Left ventricle myocardium superior (tissue), 1 donor: ENCODE results near the gene THPO. TPM values are rescaled to one million over a fixed set of nuclear protein-coding genes. Genes with fewer than 3 reads are reported as not detected.

Source experiments
- ATAC-seq: fragments of 200-7000 bp; cut with Tn5 transposase; one replicate; pipeline ENCODE4 v1.9.1; 2020; ENCODE audit warnings: mild to moderate bottlenecking, moderate library complexity
- DNase-seq: peaks from one replicate; pipeline ENCODE4 v3.0.0-alpha.2; 2020
- intact Hi-C: fragments of 100-400 bp; cut with micrococcal nuclease; formaldehyde crosslinking; loops from one replicate; pipeline ENCODE4 v1.11.0; 2022
- long read RNA-seq: library from polyadenylated mRNA; unstranded; transcript quantifications from one replicate; pipeline ENCODE4 v2.0.0, GENCODE V29; 2021
- total RNA-seq: library from RNA; stranded (reverse); fragmentation: NEBNext Ultra II Directional; extraction: Animal tissue kit (Norgen Biotek cat#: 25700); gene quantifications from one replicate; pipeline ENCODE4 v1.2.1, GENCODE V29; 2021
- donor health status: DM: no; HTN: yes; CAD: no; lungs with severe emphysema.

THPO gene
- total RNA-seq, result 0.37 TPM
- long read RNA-seq, result 0 reads

DNA sequence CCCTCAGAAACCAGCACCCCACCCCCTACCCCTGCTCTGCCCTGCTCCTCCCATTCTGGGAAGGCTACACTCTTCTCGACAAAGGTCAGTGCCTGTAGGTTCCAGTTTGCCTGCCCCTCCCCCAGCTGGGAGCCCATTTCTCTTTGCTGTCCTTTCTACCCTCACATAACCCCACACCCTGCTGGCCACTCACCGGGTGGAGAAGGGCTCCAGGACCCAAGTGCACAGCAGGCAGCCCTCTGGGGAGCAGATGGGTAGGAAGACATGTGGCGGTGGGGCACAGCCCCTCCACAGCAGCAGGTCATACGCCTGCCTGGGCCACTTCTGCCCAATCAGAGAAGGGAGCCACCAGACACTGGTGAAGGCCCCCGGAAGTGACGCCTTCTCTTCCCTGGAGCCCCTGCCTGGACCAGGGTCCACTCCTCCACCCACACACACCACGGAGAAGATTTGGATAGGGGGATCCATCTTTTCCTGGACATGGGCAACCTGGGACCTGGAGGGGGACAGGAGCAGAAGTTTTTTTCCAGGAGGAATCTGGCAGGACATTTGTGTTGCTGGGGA lies at the start of gene THPO:
TSS of gene THPO (minus strand) at position 326 of the 564 bp plus-strand sequence. CDS start 1,948 bp downstream, outside the sequence.
- DNase-seq, result no peak
- no peak for ATAC-seq
- intact Hi-C loops, result loop anchor here (10.0 kb wide), 2 partner anchors 137 to 167 kb away; no protein-coding TSS in a partner anchor

DNA sequence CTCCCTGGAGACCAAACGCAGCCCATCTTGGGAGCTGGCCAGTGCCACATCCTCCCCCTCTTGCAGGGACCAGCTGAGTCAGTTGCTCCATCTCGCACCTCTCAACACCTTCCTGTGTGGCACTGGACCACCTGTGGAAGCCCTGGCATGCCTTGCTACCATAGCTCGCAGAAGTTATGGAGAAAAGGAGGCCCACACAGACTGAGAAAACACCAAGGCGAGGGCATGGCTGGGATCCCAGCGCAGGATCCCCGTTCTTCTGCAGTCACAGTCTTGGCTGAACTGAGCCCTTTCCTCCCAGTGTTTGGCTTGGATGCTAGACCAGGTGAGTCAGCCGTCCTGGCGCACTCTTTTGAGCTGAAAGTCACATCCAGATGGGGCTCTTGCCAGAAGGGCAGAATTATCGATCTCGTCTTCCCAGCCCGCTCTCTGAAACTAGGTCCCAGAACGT lies 48.7 kb upstream of the THPO start:
- ATAC-seq (no peak), DNase-seq (no peak)
- intact Hi-C loops, result no loop called here

DNA sequence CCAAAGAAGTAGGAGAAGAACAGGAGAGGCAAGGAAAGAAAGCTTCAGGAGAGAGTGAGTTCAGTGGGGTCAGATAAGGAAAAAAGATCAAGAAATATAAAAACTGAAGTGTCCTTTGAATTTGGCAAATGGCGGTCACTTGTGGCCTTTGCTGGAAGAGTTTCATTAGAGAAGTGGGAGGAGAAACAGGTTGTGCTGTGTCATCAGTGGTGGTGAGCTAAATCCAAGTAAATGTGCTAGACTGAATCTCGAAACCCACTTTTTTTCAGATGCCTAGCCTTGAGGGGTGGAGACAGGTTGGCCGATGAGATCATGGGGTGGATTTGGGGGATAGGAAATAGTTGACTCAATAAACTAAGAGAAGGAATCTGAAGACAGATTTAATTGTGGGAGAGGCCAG lies 45.6 kb upstream of the THPO start:
- no peak for ATAC-seq
- DNase-seq, result no peak
- intact Hi-C loops, result no loop called here

DNA sequence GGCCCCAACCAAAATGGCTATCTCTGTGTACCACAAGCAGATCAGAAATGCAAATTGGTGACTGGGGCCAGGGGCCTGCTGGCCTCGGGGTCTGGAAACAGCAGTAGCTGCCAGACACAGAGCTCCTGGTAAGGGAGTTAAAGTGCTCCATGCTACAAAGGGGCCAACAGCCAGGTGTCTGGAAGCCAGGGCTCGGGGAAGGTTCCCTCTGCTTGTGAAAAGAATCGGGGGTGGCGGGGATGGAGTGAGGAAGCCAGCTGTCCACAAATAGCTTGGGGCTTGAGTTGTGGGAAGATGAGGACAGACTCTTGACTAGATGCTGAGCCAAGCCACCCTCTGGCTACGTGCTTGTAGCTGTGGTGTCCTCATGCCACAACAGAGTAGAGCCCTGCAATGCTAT lies 41.2 kb upstream of the THPO start:
- intact Hi-C loops, result no loop called here
- ATAC-seq (no peak), DNase-seq (no peak)

DNA sequence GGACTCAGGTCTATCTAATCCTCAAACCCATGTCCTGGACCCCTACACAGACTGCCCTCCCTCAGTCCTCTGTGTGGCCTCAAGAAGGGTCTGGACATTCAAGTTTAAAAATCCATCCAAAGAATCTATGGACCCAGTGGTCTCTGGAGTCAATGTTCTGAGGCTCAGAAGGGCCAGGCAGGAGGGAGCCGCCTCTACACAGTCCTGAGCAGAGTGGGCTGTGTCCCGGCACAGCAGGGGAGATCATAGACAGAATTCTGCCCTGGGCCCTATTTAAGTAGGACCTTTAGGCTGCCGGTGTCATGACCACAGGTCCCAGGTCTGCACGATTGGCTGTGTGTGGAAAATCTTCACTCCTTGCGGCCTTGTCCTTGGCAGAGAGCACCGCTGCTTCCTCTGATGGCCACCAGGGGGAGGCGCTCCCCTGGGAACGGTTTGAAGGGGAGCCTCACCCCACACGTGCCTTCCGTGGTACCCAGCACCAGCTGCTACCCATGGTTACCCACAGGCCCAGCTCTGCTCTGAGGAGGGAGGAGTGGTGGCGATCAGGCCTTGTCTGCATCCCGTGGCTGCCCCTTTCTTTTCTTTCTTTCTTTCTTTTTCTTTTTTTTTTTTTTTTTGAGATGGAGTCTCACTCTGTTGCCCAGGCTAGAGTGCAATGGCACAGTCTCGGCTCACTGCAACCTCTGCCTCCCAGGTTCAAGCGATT lies 39.8 kb upstream of the THPO start:
- intact Hi-C loops, result no loop called here
- ATAC-seq (peak; percentile 86), DNase-seq (peak; percentile 78)

DNA sequence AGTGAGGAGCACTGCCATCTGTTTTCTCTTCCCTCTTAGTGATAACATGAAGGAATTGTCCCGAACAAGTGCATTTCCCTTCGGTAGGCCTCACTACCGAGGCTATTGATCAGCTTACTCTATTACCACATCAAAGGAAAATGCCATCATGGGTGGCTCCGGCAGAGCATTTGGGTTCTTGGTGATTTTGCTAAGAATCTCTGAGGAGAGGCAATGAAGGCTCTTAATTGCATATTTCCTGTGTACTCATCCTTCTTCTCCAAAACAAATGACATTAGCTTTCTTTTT lies 37.1 kb upstream of the THPO start:
- no peak for ATAC-seq
- no peak for DNase-seq
- intact Hi-C loops, result no loop called here

DNA sequence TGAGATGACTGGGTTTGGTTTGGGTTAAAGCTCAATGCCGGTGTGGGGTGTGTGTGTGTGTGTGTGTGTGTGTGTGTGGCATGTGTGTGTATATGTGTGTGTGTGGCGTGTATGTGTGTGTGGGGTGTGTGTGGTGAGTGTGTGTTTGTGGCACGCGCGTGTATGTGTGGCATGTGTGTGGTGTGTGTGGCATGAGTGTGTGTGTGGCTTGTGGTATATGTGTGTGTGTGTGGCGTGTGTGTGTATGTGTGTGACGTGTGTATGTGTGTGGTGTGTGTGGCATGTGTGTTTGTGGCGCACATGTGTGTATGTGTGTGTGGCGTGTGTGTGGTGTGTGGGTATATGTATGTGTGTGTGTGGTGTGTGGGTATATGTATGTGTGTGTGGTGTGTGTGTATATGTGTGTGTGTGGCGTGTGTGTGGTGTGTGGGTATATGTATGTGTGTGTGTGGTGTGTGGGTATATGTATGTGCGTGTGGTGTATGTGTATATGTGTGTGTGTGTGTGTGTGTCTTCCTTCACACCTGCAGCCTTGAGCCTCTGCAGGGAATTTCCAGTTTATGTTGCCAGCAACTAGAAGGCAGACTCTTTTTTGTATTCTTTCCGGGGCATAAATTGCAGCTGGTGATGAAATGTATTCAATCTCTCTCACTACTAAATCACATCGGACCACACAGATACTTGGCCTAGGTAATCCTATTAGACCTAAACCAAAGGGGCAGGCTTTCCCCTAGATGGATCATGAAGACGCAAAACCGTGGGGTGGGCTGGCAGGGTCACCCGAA lies 36.6 kb upstream of the THPO start:
- no peak for ATAC-seq
- intact Hi-C loops, result no loop called here

DNA sequence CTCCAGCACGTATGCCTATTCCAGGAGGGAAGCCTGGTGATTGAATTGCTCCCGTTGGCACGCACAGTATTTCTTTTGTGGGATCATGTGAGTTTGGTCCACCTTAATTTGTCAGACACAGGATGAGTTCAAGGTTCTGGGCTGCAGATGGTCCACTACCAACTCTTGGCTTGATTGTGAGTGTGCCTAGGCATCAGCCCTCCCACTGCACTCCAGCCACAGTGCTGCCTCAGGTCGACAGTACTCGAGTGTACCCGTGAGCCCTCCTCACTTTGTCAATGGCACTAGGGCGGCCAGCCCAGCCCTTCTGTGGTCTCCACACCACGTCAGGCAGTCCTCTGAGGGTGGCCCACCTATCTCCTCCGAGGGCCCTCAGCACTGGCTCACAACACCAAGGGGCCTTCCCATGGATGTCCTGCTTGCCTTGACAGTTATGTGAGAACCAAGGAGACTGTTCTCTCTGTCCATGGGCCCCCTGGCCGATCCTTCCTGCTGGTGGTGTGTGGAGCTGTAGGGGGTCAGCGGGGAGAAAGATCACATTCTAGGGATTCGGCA lies 32.0 kb upstream of the THPO start:
- DNase-seq (no peak), ATAC-seq (no peak)
- intact Hi-C loops, result no loop called here

More for the DNA sequence above, 36.6 kb upstream of the THPO start:
- DNase-seq, result no peak

DNA sequence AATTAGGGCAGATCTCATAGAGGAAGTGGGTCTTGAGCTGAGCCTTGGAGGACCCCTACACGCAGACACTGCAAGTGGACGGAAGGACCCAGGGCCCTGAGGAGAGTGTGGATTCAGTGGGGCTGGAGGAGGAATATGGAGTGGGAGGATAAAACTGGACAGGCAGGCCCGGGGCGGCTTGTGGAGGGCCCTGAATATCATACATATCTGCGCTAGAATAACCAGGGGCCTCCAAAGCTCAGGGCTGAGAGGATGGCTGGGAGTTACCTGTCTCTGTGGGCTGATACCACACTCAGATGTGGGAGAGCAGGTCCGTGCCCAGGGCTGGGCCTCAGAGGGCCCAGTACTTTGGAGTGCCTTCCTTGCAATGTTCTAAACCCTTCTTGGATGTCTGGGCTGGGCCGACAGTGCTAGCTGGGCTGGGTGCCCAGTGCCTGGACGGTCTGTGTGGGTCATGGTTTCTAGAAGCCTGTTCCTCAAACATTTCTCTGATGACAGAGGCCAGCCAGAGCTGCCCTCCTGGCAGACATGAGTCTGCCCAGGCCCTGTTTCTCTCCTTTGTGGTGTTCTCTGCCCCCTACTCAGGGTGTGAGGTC lies 31.4 kb upstream of the THPO start:
- DNase-seq (no peak), ATAC-seq (no peak)
- intact Hi-C loops, result no loop called here

DNA sequence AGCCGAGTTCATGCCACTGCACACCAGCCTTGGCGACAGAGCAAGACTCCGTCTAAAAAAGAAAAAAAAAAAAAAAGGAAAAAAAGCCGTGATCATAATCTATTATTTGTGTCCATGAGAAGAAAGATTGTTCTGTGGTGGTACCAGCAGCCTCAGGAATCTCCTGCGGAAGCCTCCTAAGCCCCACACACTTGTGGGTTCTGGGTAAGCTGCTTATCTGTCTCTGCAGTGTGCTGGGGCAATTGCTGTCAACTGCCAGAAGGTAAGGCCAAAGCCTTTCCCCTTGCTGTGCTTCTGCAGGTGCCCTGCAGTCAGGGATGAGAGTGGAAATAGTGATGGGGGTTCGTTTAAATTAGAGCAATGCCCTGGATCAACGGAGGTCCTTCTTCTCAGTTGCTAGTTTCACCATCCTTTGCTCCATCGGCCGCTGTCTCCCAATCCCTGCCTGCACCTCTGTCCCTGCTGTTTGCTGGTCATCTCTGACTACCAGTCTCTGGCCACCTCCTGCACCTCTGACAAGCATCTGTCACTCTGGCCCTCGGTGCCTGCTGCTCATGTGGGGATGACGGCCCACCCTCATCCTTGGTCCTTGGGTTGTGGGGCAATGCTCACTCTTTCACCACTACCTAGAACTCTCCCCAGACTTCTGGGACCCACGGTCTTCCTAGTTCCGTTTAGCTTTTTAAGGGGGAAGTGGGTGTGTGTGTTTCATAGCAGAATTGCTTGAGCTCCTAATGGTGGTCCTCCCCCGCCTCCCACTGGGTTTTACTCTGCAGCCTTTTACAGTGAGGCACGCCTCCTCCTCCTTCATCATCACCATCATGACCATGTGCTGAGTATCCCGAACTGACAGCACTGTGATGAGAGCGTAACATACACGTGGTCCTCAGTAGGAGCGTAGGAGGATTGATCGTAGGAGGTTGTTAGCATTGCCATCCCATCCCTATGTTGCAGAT lies 27.3 kb upstream of the THPO start:
- no peak for DNase-seq
- ATAC-seq, result no peak
- intact Hi-C loops, result no loop called here

DNA sequence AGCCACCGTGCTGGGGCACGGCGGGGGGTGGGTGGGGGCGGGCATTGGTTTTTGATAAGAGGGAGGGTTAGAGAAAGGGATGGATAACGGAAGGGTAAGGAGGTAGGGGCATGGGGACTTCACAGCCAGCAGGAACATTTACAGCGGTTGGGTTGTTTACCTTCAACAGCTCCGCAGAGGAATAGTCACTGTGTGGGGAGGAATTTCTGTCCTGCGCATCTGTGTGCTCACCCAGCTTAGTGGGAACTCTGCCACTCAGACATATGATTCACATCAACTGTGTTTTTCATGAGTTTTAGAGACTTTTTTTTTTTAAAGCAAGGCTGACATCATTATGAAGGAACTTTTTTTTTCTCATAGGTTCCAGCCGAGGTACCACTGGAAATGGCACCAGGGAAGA lies 21.4 kb upstream of the THPO start:
- DNase-seq, result no peak
- ATAC-seq, result peak; percentile 88
- intact Hi-C loops, result no loop called here

DNA sequence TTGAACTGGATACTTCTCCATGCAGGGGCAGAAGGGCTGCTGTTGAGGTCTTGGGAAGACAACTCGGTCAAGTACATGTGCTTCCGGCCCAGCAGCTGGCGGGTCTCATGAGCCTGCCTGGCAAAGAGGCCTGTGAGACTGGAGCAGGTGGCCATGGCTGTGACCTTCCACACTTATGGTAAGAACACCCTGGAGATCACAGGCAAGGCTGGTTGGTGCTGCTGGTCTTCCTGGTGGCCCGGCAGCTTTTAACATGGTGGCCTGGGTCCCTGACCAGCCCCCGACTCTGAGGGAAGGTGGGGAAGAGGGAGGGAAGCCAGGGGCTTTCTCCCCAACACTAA lies 17.3 kb upstream of the THPO start:
- intact Hi-C loops, result no loop called here
- ATAC-seq, result peak; percentile 37
- DNase-seq, result no peak

DNA sequence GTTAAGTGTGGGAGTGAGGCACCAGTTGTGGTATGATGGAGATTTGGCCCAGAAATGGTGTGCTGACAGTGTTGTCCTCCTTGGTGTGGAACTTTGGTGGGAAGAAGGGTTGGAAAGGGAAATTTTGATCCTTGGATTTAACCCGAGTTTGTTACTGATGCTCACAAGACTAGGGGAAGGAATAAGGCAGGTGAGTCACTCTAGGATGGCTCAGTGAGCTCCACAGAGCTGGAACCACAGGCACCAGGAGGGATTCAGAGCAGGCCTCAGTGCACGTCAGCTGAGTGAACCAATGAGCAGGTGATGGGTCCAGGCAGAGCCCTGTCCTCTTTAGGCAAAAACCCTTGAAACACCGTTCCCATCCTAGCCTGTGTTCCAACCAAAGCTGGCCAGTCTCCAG lies 13.3 kb upstream of the THPO start:
- intact Hi-C loops, result no loop called here
- DNase-seq, result no peak
- ATAC-seq, result no peak

DNA sequence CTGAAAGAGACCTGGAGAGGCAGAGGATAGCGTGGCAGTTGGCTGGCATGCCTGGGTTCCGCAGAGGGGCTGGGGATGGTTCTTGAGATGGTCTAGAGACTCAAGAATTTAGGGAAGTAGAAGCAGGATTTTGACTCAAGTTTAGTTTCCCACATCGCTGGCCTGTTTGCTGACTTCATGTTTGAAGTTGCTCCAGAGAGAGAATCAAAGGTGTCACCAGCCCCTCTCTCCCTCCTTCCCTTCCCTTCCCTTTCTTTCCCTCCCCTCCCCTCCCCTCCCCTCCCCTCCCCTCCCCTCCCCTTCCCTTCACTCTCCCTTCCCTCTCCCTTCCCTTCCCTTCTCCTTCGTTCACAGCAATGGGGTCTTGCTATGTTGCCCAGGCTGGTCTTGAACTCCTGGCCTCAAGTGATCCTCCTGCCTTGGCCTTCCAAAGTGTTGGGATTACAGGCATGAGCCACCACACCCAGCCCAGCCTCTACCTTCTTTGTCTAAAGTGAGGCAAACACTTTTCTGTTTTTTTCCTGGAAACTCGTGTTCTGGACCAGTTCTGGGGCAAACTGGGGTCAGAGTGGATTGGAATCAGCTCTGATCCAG lies 12.0 kb upstream of the THPO start:
- DNase-seq (no peak), ATAC-seq (no peak)
- intact Hi-C loops, result no loop called here

DNA sequence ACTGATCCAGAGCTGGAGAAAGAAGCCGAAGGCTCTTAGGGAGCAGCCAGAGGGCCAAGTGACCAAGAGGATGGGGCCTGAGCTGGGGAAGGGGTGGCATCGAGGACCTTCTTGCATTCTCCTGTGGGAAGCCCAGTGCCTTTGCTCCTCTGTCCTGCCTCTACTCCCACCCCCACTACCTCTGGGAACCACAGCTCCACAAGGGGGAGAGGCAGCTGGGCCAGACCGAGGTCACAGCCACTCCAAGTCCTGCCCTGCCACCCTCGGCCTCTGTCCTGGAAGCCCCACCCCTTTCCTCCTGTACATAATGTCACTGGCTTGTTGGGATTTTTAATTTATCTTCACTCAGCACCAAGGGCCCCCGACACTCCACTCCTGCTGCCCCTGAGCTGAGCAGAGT lies 11.4 kb upstream of the THPO start:
- intact Hi-C loops, result no loop called here
- ATAC-seq, result no peak
- DNase-seq, result no peak

DNA sequence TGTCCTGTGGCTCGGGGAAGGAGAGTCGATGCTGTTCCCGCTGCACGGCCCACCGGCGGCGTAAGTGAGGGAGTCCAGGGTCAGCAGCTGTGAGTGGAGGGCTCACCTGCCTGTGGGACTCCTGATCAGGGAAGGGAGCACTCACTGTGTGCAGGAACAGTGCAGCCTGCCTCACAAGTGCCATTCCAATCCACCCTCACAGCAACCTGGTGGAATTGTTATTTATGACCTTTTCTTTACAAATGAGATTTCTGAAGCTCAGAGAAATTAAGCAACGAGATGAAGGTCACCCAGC lies 10.9 kb upstream of the THPO start:
- intact Hi-C loops, result no loop called here
- DNase-seq (no peak), ATAC-seq (no peak)

DNA sequence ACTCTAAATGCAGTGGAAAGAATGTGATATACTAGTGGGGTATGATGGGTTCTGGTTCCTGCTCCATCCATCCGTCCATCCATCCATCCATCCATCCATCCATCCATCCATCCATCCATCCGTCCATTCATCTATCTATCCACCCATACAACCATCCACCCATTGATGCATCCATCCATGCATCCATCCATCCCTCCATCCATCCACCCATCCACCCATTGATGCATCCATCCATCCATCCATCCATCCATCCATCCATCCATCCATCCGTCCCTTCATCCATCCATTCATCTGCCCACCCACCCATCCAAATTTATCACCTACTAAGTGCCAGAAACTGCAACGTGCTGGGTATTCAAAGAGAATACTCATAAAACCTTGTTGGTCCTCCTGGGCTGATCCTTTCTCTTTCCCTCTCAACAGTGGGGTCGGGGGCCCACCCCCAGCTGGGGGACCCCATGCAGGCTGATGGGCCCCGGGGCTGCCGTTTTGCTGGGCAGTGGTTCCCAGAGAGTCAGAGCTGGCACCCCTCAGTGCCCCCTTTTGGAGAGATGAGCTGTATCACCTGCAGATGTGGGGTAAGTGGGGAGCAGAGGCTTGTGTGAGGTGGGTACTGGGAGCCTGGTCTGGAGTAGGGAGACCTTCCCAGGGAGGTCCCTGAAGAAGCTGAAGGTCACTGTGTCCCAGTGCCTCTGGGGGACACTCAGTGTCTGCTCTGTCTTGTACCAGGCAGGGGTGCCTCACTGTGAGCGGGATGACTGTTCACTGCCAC lies 10.3 kb upstream of the THPO start:
- no peak for DNase-seq
- intact Hi-C loops, result no loop called here
- no peak for ATAC-seq

DNA sequence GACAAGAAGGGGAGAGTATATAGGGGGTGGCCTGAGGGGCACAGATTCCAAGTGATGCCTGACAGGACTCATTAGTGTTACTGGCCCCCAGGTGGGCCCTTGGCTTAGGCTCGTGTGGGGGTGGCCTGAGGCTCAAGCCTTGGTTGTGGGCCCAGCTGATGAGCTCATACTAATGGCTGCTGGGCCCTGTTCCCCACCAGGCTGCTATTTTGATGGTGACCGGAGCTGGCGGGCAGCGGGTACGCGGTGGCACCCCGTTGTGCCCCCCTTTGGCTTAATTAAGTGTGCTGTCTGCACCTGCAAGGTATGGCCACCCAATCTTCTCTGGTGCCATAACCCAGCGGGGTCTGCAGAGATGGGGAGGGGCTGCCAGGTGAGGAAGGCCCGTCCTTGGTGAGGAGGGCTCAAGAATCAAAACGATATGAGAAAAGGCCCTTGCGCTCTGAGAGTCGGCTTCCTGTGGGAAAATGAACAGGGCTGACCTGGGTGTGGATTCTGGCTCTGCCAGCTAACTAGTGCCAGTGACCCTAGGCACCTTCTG lies 9.2 kb upstream of the THPO start:
- DNase-seq (no peak), ATAC-seq (no peak)
- intact Hi-C loops, result no loop called here
